ENCODE data around the gene C15orf61.

DNA sequence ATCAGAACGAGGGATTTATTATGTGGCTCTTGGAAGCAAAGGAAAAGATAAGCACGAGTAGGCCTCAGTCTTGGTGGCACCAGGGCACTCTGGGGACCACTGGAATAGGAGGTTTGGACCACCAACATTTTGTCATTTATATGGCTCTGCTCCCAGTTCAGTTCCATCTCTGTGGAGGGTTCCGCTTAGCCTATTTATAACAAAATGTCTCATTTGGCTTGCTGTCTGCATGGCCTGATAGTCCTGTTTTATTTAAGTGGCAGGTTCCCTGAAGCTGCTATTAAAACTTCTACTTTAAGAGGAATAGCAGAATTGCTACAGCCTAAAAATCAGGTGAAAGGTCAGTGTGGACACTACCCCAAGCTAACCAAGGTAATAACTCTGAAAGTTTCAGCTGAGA is 48.7 kb downstream of the C15orf61 start:
- TF ChIP-seq POLR2A (IDR thresholded peaks at IDR 0.05) (no peak), POLR2AphosphoS5 (IDR thresholded peaks at IDR 0.05; ENCODE audit: insufficient read depth in 1 of 2, low read depth in 1 of 2) (no peak)
- TF ChIP-seq, protein P1, sequence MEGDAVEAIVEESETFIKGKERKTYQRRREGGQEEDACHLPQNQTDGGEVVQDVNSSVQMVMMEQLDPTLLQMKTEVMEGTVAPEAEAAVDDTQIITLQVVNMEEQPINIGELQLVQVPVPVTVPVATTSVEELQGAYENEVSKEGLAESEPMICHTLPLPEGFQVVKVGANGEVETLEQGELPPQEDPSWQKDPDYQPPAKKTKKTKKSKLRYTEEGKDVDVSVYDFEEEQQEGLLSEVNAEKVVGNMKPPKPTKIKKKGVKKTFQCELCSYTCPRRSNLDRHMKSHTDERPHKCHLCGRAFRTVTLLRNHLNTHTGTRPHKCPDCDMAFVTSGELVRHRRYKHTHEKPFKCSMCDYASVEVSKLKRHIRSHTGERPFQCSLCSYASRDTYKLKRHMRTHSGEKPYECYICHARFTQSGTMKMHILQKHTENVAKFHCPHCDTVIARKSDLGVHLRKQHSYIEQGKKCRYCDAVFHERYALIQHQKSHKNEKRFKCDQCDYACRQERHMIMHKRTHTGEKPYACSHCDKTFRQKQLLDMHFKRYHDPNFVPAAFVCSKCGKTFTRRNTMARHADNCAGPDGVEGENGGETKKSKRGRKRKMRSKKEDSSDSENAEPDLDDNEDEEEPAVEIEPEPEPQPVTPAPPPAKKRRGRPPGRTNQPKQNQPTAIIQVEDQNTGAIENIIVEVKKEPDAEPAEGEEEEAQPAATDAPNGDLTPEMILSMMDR (IDR thresholded peaks at IDR 0.05), result no peak

Data from vagina (tissue), 2 donors.